GM20000 (cell line): ENCODE results near the gene MTO1.

Experiments
- DNase-seq: peaks from one replicate; pipeline ENCODE4 v3.0.0; 2012; ENCODE audit warnings: low spot score
- TF ChIP-seq, protein P1 (sequence below): IDR thresholded peaks from 2 replicates; pipeline ENCODE4 v1.5.1; 2012; ENCODE audit warnings: mild to moderate bottlenecking, control low read depth; ENCODE audit errors: extremely low read depth, missing control alignments

Gene MTO1

DNA sequence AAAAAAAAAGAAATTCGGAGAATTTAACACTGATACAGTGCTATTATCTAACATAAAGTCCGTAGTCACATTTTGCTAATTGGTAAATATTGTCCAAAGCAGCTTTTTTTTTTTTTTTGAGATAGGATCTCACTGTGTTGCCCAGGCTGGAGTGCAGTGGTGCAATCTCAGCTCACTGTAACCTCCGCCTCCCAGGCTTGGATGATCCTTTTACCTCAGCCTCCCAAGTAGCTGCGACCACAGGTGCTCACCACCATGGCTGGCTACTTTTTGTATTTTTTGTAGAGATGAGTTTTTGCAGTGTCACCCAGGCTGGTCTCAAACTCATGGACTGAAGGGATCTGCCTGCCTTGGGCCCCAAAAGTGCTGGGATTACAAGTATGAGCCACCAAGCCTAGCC, 15.9 kb downstream of the MTO1 start:
- TF ChIP-seq, protein P1, sequence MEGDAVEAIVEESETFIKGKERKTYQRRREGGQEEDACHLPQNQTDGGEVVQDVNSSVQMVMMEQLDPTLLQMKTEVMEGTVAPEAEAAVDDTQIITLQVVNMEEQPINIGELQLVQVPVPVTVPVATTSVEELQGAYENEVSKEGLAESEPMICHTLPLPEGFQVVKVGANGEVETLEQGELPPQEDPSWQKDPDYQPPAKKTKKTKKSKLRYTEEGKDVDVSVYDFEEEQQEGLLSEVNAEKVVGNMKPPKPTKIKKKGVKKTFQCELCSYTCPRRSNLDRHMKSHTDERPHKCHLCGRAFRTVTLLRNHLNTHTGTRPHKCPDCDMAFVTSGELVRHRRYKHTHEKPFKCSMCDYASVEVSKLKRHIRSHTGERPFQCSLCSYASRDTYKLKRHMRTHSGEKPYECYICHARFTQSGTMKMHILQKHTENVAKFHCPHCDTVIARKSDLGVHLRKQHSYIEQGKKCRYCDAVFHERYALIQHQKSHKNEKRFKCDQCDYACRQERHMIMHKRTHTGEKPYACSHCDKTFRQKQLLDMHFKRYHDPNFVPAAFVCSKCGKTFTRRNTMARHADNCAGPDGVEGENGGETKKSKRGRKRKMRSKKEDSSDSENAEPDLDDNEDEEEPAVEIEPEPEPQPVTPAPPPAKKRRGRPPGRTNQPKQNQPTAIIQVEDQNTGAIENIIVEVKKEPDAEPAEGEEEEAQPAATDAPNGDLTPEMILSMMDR = no peak
- no peak for DNase-seq

DNA sequence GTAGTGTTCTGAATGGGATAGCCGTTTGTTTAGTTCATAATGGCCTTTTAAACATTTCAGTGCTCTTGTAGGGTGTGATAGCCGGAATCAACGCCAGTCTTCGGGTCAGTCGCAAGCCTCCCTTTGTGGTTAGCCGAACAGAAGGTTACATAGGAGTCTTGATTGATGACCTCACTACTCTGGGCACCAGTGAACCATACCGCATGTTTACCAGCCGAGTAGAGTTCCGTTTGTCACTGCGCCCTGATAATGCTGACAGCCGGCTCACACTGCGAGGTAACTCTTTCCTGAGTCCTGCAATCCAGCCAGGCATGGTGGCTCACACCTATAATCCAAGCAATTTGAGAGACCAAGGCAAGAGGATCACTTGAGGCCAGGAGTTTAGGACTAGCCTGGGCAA, 20.4 kb downstream of the MTO1 start:
- TF ChIP-seq, protein P1 = no peak
- no peak for DNase-seq

DNA sequence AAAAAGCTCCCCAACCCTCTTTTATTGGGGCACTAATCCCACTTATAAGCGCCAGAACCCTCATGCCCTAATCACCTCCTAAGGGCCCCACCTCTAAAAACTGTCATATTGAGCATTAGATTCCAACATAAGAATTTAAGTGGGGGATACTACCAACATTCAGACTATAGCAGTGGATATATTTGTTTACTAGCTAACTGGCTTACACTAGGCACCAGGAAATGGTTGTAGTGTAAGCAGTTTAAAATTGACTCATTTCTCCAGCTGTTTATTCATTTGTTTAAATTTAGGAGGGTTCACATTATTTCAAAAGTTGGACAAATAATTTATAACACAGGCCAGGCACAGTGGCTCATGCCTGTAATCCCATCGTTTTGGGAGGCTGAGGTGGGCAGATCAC, 22.9 kb downstream of the MTO1 start:
- TF ChIP-seq, protein P1 = no peak
- no peak for DNase-seq

DNA sequence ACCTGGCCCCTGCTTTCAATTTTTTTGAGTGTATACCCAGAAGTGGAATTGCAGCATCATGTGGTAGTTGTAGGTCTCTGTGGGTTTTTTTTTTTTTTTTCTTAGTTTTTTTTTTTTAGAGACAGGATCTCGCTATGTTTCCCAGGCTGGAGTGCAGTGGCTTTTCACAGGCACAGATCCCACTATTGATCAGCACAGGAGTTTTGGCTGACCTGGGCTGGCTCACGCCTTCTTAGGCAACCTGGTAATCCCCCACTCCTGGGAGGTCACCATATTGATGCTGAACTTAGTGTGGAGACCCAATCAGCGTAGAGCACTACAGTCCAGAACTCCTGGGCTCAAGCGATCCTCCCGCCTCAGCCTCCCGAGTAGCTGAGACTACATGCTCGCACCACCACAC, 25.9 kb downstream of the MTO1 start:
- no peak for DNase-seq
- TF ChIP-seq, protein P1 = no peak

DNA sequence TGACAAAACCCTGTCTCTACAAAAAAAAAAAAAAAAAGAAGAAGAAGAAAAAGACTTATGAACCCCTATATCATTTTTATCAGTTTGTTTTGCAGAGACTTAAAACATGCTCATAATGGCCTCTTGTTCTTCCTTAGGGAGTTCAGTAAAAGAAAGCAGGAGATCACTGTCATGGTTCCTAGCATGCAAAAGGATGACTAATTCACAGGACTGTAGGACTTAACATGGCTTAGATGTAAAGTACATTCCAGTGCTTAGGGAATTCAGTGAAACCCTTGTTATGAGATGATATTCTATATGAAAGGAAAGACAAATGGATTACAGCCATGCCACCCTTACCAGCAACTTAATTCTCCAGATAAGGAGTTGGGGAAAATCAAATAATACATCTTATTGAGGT, 29.8 kb downstream of the MTO1 start:
- DNase-seq = no peak
- TF ChIP-seq, protein P1 = no peak

DNA sequence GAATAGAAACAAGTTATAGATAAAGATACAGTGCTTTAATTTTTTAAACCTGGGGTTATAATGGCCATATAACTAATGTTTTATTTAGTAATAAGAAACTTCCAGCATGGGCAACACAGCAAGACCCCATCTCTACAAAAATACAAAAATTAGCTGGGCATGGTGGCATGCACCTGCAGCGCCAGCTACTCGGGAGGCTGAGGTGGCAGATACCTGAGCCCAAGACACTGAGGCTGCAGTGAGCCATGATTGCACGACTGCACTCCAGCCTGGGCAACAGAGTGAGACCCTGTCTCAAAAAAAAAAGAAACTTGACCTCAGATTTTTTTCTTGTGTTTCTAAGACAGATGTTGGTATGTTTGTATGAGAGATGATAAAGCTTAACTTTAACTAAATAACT, 36.4 kb downstream of the MTO1 start:
- TF ChIP-seq, protein P1 = no peak
- DNase-seq = no peak

DNA sequence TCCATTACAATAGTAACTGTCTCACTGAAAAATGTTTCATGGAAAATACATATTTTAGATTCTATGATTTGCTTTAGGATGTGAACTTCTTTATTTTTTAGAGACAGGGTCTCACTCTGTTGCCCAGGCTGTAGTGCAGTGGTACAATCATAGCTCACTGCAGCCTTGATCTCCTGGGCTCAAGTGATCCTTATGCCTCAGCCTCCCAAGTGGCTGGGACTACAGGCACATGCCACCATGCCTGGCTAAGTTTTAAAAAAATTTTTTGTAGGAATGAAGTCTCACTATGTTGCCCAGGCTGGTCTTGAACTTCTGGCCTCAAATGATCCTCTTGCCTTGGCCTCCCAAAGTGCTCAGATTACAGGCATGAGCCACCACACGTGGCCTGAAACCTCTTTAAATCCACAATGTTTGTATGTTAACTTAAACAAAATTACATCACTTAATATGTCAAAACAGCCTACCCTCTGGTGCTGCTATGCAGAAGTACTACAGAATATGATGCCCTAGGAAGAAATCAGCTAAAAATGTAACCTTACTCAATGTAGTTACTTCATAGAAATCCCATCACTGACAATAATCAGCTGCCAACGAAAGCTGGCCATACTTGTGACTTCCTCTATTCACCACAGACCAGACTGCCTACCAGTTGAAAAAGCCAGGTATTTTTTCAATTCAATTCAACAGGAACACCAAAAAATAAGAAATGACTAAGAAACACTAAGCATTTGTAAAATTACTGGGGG, 41.7 kb downstream of the MTO1 start:
- TF ChIP-seq, protein P1 = no peak
- no peak for DNase-seq
